Occipital lobe (tissue), 3 donors: ENCODE results near the gene SPON1. TPM values are rescaled to one million over a fixed set of nuclear protein-coding genes. Genes with fewer than 3 reads are reported as not detected.

Experiments used
- DNase-seq: peaks from one replicate; lab custom pipeline; 2025; lab: John Stamatoyannopoulos, UW
- small RNA-seq: library from RNA; depleted of rRNA; stranded (forward); fragments of <200 nt; gene quantifications from one replicate; pipeline ENCODE3, GENCODE V24; 2014
- total RNA-seq: library from RNA; depleted of rRNA; stranded (reverse); fragments of >200 nt; gene quantifications from one replicate; pipeline ENCODE4 v1.2.3, GENCODE V29; 2014

The SPON1 gene
- total RNA-seq, 1 donor from 2014 or later = 31.5 TPM

DNA sequence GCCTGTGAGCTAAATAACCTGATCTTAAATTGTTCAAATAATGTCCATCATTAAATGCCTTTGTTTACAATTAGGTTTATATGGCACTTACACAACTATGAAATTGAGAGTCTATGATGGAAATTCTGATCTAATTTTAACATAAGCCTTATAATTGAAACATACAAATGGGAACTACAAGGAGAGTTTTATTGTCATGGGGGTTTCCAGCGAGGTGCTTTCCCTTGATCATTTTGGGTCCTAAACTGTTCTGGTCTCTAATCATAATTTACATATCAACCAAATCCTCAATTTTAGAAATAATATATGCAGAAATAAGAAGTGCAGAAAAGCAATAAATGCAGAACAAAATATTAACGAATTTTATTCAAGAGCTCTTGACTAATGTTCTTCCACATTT lies 351.6 kb downstream of the SPON1 start:
- DNase-seq = no peak

DNA sequence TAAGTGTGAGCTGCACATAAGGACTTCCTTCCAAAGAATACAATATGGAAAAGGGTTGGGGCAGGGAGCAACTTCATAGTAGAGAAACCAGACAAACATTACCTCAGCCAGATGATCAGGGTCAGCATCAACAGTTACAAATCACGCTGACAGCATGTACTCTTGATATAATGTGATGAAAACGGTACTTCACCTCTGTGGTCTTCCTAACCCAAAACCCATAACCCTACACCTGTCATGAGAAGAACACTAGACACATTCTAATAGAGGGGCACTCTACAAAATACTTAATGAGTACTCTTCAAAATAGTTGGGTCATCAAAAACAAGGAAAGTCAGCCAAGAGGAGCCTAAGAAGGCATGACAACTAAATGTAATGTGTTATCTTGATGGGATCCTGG lies 352.6 kb downstream of the SPON1 start:
- no peak for DNase-seq

Small RNA genes within 50 kb of the gene (small RNA-seq; reads per million reads assigned to genes)
- gene RNA5SP332 = not detected
